ENCODE results near the gene CLDN24.
"Not testable (repeated sequence)": the region's sequence is repeated elsewhere in the genome, so short reads cannot be mapped to it uniquely, and the experiment has no call there.

CLDN24 gene

GRCh38 chr4:183345261-183345660 is 23.0 kb upstream of the CLDN24 start:
- no peak for DNase-seq

GRCh38 chr4:183344523-183345255 is 22.5 kb upstream of the CLDN24 start:
- no peak for DNase-seq

- no peak for DNase-seq
Measured at GRCh38 chr4:183343730-183344129, 21.5 kb upstream of the CLDN24 start.

GRCh38 chr4:183342541-183343533 is 20.6 kb upstream of the CLDN24 start:
- no peak for DNase-seq

GRCh38 chr4:183337833-183338232 is 15.6 kb upstream of the CLDN24 start:
- DNase-seq, result no peak

- no peak for DNase-seq
Measured at GRCh38 chr4:183337349-183337748, 15.1 kb upstream of the CLDN24 start.

- DNase-seq, result no peak
Measured at GRCh38 chr4:183335369-183335940, 13.2 kb upstream of the CLDN24 start.

- no peak for DNase-seq
Measured at GRCh38 chr4:183333983-183334382, 11.8 kb upstream of the CLDN24 start.

GRCh38 chr4:183333202-183333601 is 11.0 kb upstream of the CLDN24 start:
- DNase-seq, result no peak

GRCh38 chr4:183332447-183332846 is 10.2 kb upstream of the CLDN24 start:
- no peak for DNase-seq

GRCh38 chr4:183330841-183331240 is 8.6 kb upstream of the CLDN24 start:
- no peak for DNase-seq

GRCh38 chr4:183329954-183330742 is 7.9 kb upstream of the CLDN24 start:
- no peak for DNase-seq

GRCh38 chr4:183329244-183329643 is 7.0 kb upstream of the CLDN24 start:
- DNase-seq, result no peak

GRCh38 chr4:183328832-183329231 is 6.6 kb upstream of the CLDN24 start:
- DNase-seq, result no peak

- DNase-seq, result no peak
Measured at GRCh38 chr4:183327827-183328226, 5.6 kb upstream of the CLDN24 start.

GRCh38 chr4:183326853-183327252 is 4.6 kb upstream of the CLDN24 start:
- DNase-seq, result no peak

- DNase-seq, result not testable (repeated sequence)
Measured at GRCh38 chr4:183326387-183326786, 4.2 kb upstream of the CLDN24 start.

GRCh38 chr4:183324619-183325018 is 2.4 kb upstream of the CLDN24 start:
- no peak for DNase-seq

GRCh38 chr4:183324056-183324455 is 1.8 kb upstream of the CLDN24 start:
- not testable (repeated sequence) for DNase-seq

- DNase-seq, result no peak
Measured at GRCh38 chr4:183323295-183323694, 1.1 kb upstream of the CLDN24 start.

GRCh38 chr4:183321516-183321915 is 710 bp downstream of the CLDN24 start:
- DNase-seq, result no peak

GRCh38 chr4:183321079-183321478 is 1.1 kb downstream of the CLDN24 start:
- peak; percentile 44 for DNase-seq

All from DMS79 (cell line).